Spleen (tissue), 11 donors: ENCODE results near the gene PYGO2. TPM values are rescaled to one million over a fixed set of nuclear protein-coding genes. Genes with fewer than 3 reads are reported as not detected.
A peak's percentile ranks its signal among the peaks of the same experiment; 100 is the strongest.
"Not testable (repeated sequence)": the region's sequence is repeated elsewhere in the genome, so short reads cannot be mapped to it uniquely, and the experiment has no call there.

Experiments used
- DNase-seq: peaks from one replicate; pipeline ENCODE4 v3.0.0-alpha.2; 2020
- H3K27ac ChIP-seq, 8 donors: fragments of 200-600 bp; sonication (generic) in 7 of 8; 1 replicate in 4 of 8; 2 replicates in 4 of 8; pipeline versions ENCODE4 v1.5.0 to v1.8.0; 2016 to 2021; ENCODE audit warnings: inconsistent platforms in 4 of 8, mild to moderate bottlenecking in 4 of 8, moderate library complexity in 1 of 8
- H3K27me3 ChIP-seq, 7 donors: fragments of 200-600 bp; sonication (generic) in 6 of 7; replicated peaks in 1 of 7; 1 replicate in 4 of 7; 2 replicates in 3 of 7; pipeline versions ENCODE4 v1.5.0 to v1.8.0; 2016 to 2021; ENCODE audit warnings: inconsistent platforms in 3 of 7, mild to moderate bottlenecking in 1 of 7
- H3K36me3 ChIP-seq, 6 donors: fragments of 200-600 bp; sonication (generic) in 5 of 6; 1 replicate in 4 of 6; 2 replicates in 2 of 6; pipeline versions ENCODE4 v1.5.0 to v1.8.0; 2016 to 2021; ENCODE audit warnings: inconsistent platforms in 2 of 6
- H3K4me1 ChIP-seq, 6 donors: fragments of 200-600 bp; sonication (generic) in 5 of 6; 1 replicate in 3 of 6; 2 replicates in 3 of 6; pipeline versions ENCODE4 v1.5.0 to v1.8.0; 2016 to 2021; ENCODE audit warnings: inconsistent platforms in 3 of 6
- H3K4me3 ChIP-seq, 8 donors: fragments of 200-600 bp; sonication (generic) in 7 of 8; 1 replicate in 4 of 8; 2 replicates in 4 of 8; pipeline versions ENCODE4 v1.5.0 to v1.8.0; 2016 to 2021; ENCODE audit warnings: inconsistent platforms in 4 of 8, mild to moderate bottlenecking in 4 of 8, moderate library complexity in 2 of 8
- H3K9me3 ChIP-seq, 8 donors: fragments of 200-600 bp; sonication (generic) in 7 of 8; 1 replicate in 4 of 8; 2 replicates in 4 of 8; pipeline versions ENCODE4 v1.5.0 to v1.8.0; 2016 to 2021; ENCODE audit warnings: inconsistent platforms in 4 of 8
- CTCF ChIP-seq, 11 experiments: fragments of 200-600 bp in 7 of 11; fragments of 450-650 bp in 4 of 11; sonication (generic) in 4 of 11; IDR thresholded peaks in 8 of 11; conservative IDR thresholded peaks in 3 of 11; 1 replicate in 7 of 11; 2 replicates in 4 of 11; pipeline versions ENCODE4 v1.4.0 to v1.8.0; 2016 to 2021; ENCODE audit warnings: antibody characterized with exemption in 11 of 11, inconsistent platforms in 4 of 11, mild to moderate bottlenecking in 1 of 11
- POLR2A ChIP-seq, 3 donors: fragments of 450-650 bp; IDR thresholded peaks; one replicate each; pipeline ENCODE4 v1.5.1; 2017; ENCODE audit warnings: antibody characterized with exemption in 3 of 3, mild to moderate bottlenecking in 1 of 3
- POLR2AphosphoS5 ChIP-seq, 3 donors: sonication (generic); formaldehyde crosslinking; IDR thresholded peaks; one replicate each; pipeline ENCODE4 v1.5.1; 2017; ENCODE audit warnings: antibody characterized with exemption in 3 of 3
- WGBS, 5 donors: extraction: QIAGEN DNeasy Blood & Tissue Kit in 3 of 5; methylation state at CpG; one replicate each; pipeline versions ENCODE4 v1.1.5 to v1.1.7; 2013 to 2018; 5-methylcytosine and 5-hydroxymethylcytosine counted together
- intact Hi-C: fragments of 100-400 bp; cut with DNase I; formaldehyde crosslinking; loops from one replicate; pipeline ENCODE4 v1.15.0; 2023; ENCODE audit warnings: low total_unique reads
- polyA plus RNA-seq, 3 donors: library from polyadenylated mRNA; stranded (reverse); fragments of 200-250 nt; gene quantifications; one replicate each; pipeline ENCODE4 v1.2.1, GENCODE V29; 2013
- total RNA-seq, 7 donors: library from RNA; depleted of rRNA in 3 of 7; stranded (reverse); fragments of >200 nt in 3 of 7; fragmentation: NEBNext Ultra II Directional in 4 of 7; extraction: Animal tissue kit (Norgen Biotek cat#: 25700) in 4 of 7; gene quantifications; one replicate each; pipeline versions ENCODE4 v1.1.0 to v1.2.1, GENCODE V29; 2016 to 2021
- donor health status: healthy with polysubstance abuse.
- donor health status: DM: no; HTN: no; CAD: no; lungs with moderate emphysema.
- donor health status: DM: no; HTN: no; CAD: no.
- donor health status: Bipolar disorder and iron deficiency.
- donor health status: healthy.
- donor health status: DM: no; HTN: no; CAD: no.
- donor health status: DM: yes; HTN: yes; CAD: no.

The PYGO2 gene
- total and polyA plus RNA-seq, 10 donors: 19.8 to 36.6 (median 35.2) TPM

GRCh38 chr1:154913273-154913672 is 48.3 kb downstream of the PYGO2 start:
- Histone ChIP-seq H3K27me3 (no peaks in the 10 kb centered on the region), H3K27ac (no peak overlapping the region), H3K9me3 (peaks cover 0 to 9% (median 0%) of the 10 kb centered on the region in 8 donors), H3K4me3 (no peak overlapping the region), H3K4me1 (no peaks in the 10 kb centered on the region), H3K36me3 (peaks cover 0 to 19% (median 0%) of the 10 kb centered on the region in 6 donors)
- WGBS, 5 donors: 93 to 97% (median 96%) methylated on average over 3 of the region's 3 CpGs
- TF ChIP-seq POLR2A (IDR thresholded peaks at IDR 0.05) (no peak), POLR2AphosphoS5 (IDR thresholded peaks at IDR 0.05) (no peak), CTCF (IDR thresholded peaks at IDR 0.05 in 8 of 11, conservative IDR thresholded peaks at IDR 0.05 in 3 of 11) (no peak)
- intact Hi-C loops: no loop called here
- no peak for DNase-seq

- Histone ChIP-seq H3K4me1 (no peaks in the 10 kb centered on the region), H3K27ac (no peak overlapping the region), H3K36me3 (peaks cover 0 to 14% (median 0%) of the 10 kb centered on the region in 6 donors), H3K9me3 (peaks cover 0 to 9% (median 0%) of the 10 kb centered on the region in 8 donors), H3K4me3 (no peak overlapping the region), H3K27me3 (no peaks in the 10 kb centered on the region)
- intact Hi-C loops: no loop called here
- no peak for TF ChIP-seq POLR2AphosphoS5 (IDR thresholded peaks at IDR 0.05)
- WGBS, 5 donors: 94 to 98% (median 96%) methylated on average over 2 of the region's 2 CpGs
- DNase-seq: peak; percentile 18
Observed at GRCh38 chr1:154912755-154913154, 48.8 kb downstream of the PYGO2 start.

GRCh38 chr1:154911691-154912550 is 49.7 kb downstream of the PYGO2 start:
- H3K36me3 ChIP-seq: peaks cover 0 to 12% (median 0%) of the 10 kb centered on the region in 6 donors
- H3K4me1 ChIP-seq: no peaks in the 10 kb centered on the region
- peak overlapping the region in 5 of 8 donors; percentile 19 to 53 (median 39) for H3K27ac ChIP-seq
- intact Hi-C loops: no loop called here
- peaks cover 0 to 7% (median 0%) of the 10 kb centered on the region in 8 donors for H3K9me3 ChIP-seq
- WGBS, 5 donors: 83 to 91% (median 89%) methylated on average over 8 of the region's 8 CpGs
- TF ChIP-seq POLR2AphosphoS5 (IDR thresholded peaks at IDR 0.05) (no peak), POLR2A (IDR thresholded peaks at IDR 0.05) (no peak)
- no peak overlapping the region for H3K4me3 ChIP-seq
- peak; percentile 48 for DNase-seq
- H3K27me3 ChIP-seq: no peaks in the 10 kb centered on the region

- 92 to 98% (median 96%) methylated on average over 5 of the region's 5 CpGs for WGBS, 5 donors
- Histone ChIP-seq H3K9me3 (no peaks in the 10 kb centered on the region), H3K36me3 (peaks cover 0 to 5% (median 0%) of the 10 kb centered on the region in 6 donors), H3K4me3 (no peak overlapping the region), H3K27ac (peak overlapping the region in 2 of 8 donors; percentile 21 to 39), H3K4me1 (no peaks in the 10 kb centered on the region), H3K27me3 (no peaks in the 10 kb centered on the region)
- no peak for TF ChIP-seq POLR2AphosphoS5 (IDR thresholded peaks at IDR 0.05)
- TF ChIP-seq CTCF (IDR thresholded peaks at IDR 0.05 in 8 of 11, conservative IDR thresholded peaks at IDR 0.05 in 3 of 11): no peak
- no peak for TF ChIP-seq POLR2A (IDR thresholded peaks at IDR 0.05)
- intact Hi-C loops: no loop called here
- DNase-seq: peak; percentile 32
Observed at GRCh38 chr1:154910851-154911250, 50.7 kb downstream of the PYGO2 start.

- no peak overlapping the region for H3K27ac ChIP-seq
- 85 to 98% (median 93%) methylated on average over 5 of the region's 5 CpGs for WGBS, 5 donors
- no peak overlapping the region for H3K4me3 ChIP-seq
- H3K27me3 ChIP-seq: no peaks in the 10 kb centered on the region
- intact Hi-C loops: no loop called here
- H3K4me1 ChIP-seq: no peaks in the 10 kb centered on the region
- no peak for DNase-seq
- H3K36me3 ChIP-seq: peaks cover 0 to 5% (median 0%) of the 10 kb centered on the region in 6 donors
- no peak for TF ChIP-seq POLR2A (IDR thresholded peaks at IDR 0.05)
- TF ChIP-seq CTCF (IDR thresholded peaks at IDR 0.05 in 8 of 11, conservative IDR thresholded peaks at IDR 0.05 in 3 of 11): no peak
- no peak for TF ChIP-seq POLR2AphosphoS5 (IDR thresholded peaks at IDR 0.05)
- no peaks in the 10 kb centered on the region for H3K9me3 ChIP-seq
Observed at GRCh38 chr1:154908937-154909336, 52.6 kb downstream of the PYGO2 start.

- H3K27ac ChIP-seq, H3K4me1 ChIP-seq, intact Hi-C loops, H3K9me3 ChIP-seq, H3K36me3 ChIP-seq, DNase-seq, H3K4me3 ChIP-seq, H3K27me3 ChIP-seq: not testable (repeated sequence)
- 79 to 97% (median 86%) methylated on average over 3 of the region's 3 CpGs for WGBS, 5 donors
Observed at GRCh38 chr1:154908129-154908528, 53.5 kb downstream of the PYGO2 start.
